ENCODE data around the gene RCAN1. TPM values are rescaled to one million over a fixed set of nuclear protein-coding genes. Genes with fewer than 3 reads are reported as not detected.

The RCAN1 gene
- total and polyA plus RNA-seq, 2 of the 13 experiments (the other 11 are each of a cell fraction or from before 2014, with no cell fraction given): 9.4 to 34.1 TPM

GRCh38 chr21:34639250-34639649 is 24.3 kb upstream of the RCAN1 start:
- DNase-seq (ENCODE audit: low spot score) (no peak), ATAC-seq (no peak), FAIRE-seq (no peak)
- no peaks in the 10 kb centered on the region for H4K20me1 ChIP-seq (ENCODE audit: insufficient read depth, low read length)
- no peaks in the 10 kb centered on the region for H3K27me3 ChIP-seq (ENCODE audit: control insufficient read depth in 1 of 2, insufficient read depth in 2 of 2, low read length in 2 of 2)
- H3K36me3 ChIP-seq (replicated peaks in 1 of 2; ENCODE audit: control insufficient read depth in 1 of 2, insufficient read depth in 2 of 2, low read length in 2 of 2): no peaks in the 10 kb centered on the region
- in situ Hi-C loops (cut with HindIII; ENCODE audit: extremely low pct_ligation_motif_present, low pct_unique_long_range_greater_than_20kb) (no loop called here), intact Hi-C loops (cut with micrococcal nuclease; ENCODE audit: unreplicated experiment) (no loop called here)
- no peaks in the 10 kb centered on the region for H3K9me3 ChIP-seq (ENCODE audit: low read length)
- TF ChIP-seq ZIK1 (CRISPR knock-in tag; IDR thresholded peaks at IDR 0.05; ENCODE audit: borderline replicate concordance, low read depth) (no peak), MTA1 (CRISPR knock-in tag; IDR thresholded peaks at IDR 0.05; ENCODE audit: borderline replicate concordance) (no peak), ZNF547 (CRISPR knock-in tag; IDR thresholded peaks at IDR 0.05) (no peak), ZBTB21 (CRISPR knock-in tag; IDR thresholded peaks at IDR 0.05) (no peak), ZNF839 (CRISPR knock-in tag; IDR thresholded peaks at IDR 0.05; ENCODE audit: borderline replicate concordance) (no peak)
- no peak overlapping the region for H3K4me3 ChIP-seq (replicated peaks in 1 of 3; ENCODE audit: insufficient read depth in 1 of 3, low read depth in 2 of 3, low read length in 3 of 3)
- POLR2A ChIA-PET: no interaction called here
- CTCF ChIA-PET (ENCODE audit: low intra/inter-chr PET ratio, low total read pairs): no interaction called here
- no peaks in the 10 kb centered on the region for H3K79me2 ChIP-seq (ENCODE audit: insufficient read depth, low read length)
- H2AFZ ChIP-seq (ENCODE audit: low read length): no peak overlapping the region
- WGBS (ENCODE audit: low lambda C conversion rate): 29% methylated on average over 1 of the region's 1 CpG
- no peaks in the 10 kb centered on the region for H3K4me1 ChIP-seq (ENCODE audit: insufficient read depth, low read length)
- no peak overlapping the region for H3K27ac ChIP-seq (ENCODE audit: extremely low read length, insufficient read depth, low read length)
- no TSS peak for BruUV-seq (replicated peaks)
- H3K9ac ChIP-seq (ENCODE audit: insufficient read depth, low read depth, low read length): no peak overlapping the region
- H3K4me2 ChIP-seq (ENCODE audit: low read depth, low read length): no peak overlapping the region

GRCh38 chr21:34636961-34637360 is 22.0 kb upstream of the RCAN1 start:
- H3K27ac ChIP-seq (ENCODE audit: extremely low read length, insufficient read depth, low read length): no peak overlapping the region
- no peaks in the 10 kb centered on the region for H3K79me2 ChIP-seq (ENCODE audit: insufficient read depth, low read length)
- BruUV-seq (replicated peaks): no TSS peak
- in situ Hi-C loops (cut with HindIII; ENCODE audit: extremely low pct_ligation_motif_present, low pct_unique_long_range_greater_than_20kb) (no loop called here), intact Hi-C loops (cut with micrococcal nuclease; ENCODE audit: unreplicated experiment) (no loop called here)
- no peaks in the 10 kb centered on the region for H3K9me3 ChIP-seq (ENCODE audit: low read length)
- no peaks in the 10 kb centered on the region for H3K4me1 ChIP-seq (ENCODE audit: insufficient read depth, low read length)
- no peak overlapping the region for H2AFZ ChIP-seq (ENCODE audit: low read length)
- FAIRE-seq (no peak), ATAC-seq (no peak), DNase-seq (ENCODE audit: low spot score) (no peak)
- H4K20me1 ChIP-seq (ENCODE audit: insufficient read depth, low read length): no peaks in the 10 kb centered on the region
- ChIA-PET POLR2A (no interaction called here), CTCF (ENCODE audit: low intra/inter-chr PET ratio, low total read pairs) (no interaction called here)
- WGBS (ENCODE audit: low lambda C conversion rate): 63% methylated on average over 3 of the region's 3 CpGs
- H3K4me2 ChIP-seq (ENCODE audit: low read depth, low read length): no peak overlapping the region
- TF ChIP-seq ZNF83 (CRISPR knock-in tag; IDR thresholded peaks at IDR 0.05; ENCODE audit: borderline replicate concordance) (no peak), RNF2 (conservative IDR thresholded peaks at IDR 0.05; ENCODE audit: low read depth) (no peak), POGZ (CRISPR knock-in tag; IDR thresholded peaks at IDR 0.05) (no peak), ZNF407 (CRISPR knock-in tag; IDR thresholded peaks at IDR 0.05; ENCODE audit: not compliant biosample characterization) (no peak)
- no peak overlapping the region for H3K4me3 ChIP-seq (replicated peaks in 1 of 3; ENCODE audit: insufficient read depth in 1 of 3, low read depth in 2 of 3, low read length in 3 of 3)
- H3K9ac ChIP-seq (ENCODE audit: insufficient read depth, low read depth, low read length): no peak overlapping the region
- H3K36me3 ChIP-seq (replicated peaks in 1 of 2; ENCODE audit: control insufficient read depth in 1 of 2, insufficient read depth in 2 of 2, low read length in 2 of 2): no peaks in the 10 kb centered on the region
- peaks cover 0 to 3% of the 10 kb centered on the region in 2 experiments; a peak in 2 of 5 replicates for H3K27me3 ChIP-seq (ENCODE audit: control insufficient read depth in 1 of 2, insufficient read depth in 2 of 2, low read length in 2 of 2)

Measured in HepG2 (cell line).